ENCODE measurements around the gene KIF11.

Gene KIF11

GRCh38 chr10:92688573-92688926 lies 95.6 kb downstream of the KIF11 start:
- no peak for DNase-seq

GRCh38 chr10:92688927-92689662 lies 96.2 kb downstream of the KIF11 start:
- DNase-seq: peak in 1 of 5 donors; percentile 11

- DNase-seq: peak in 3 of 5 donors; percentile 23 to 45 (median 24)
These were observed 96.8 kb downstream of the KIF11 start, which contains the start of gene HHEX for GRCh38 chr10:92689663-92690210. HHEX (plus strand) TSS chr10:92689955; CDS start chr10:92689987, 32 bp downstream.

- peak in 4 of 5 donors; percentile 32 to 75 (median 42) for DNase-seq
These were observed 97.4 kb downstream of the KIF11 start for GRCh38 chr10:92690211-92690914.

GRCh38 chr10:92690915-92691590 lies 98.1 kb downstream of the KIF11 start:
- DNase-seq: no peak

- peak in 1 of 5 donors; percentile 12 for DNase-seq
These were observed 98.7 kb downstream of the KIF11 start for GRCh38 chr10:92691591-92692079.

- DNase-seq: no peak
These were observed 99.2 kb downstream of the KIF11 start for GRCh38 chr10:92692080-92692671.

GRCh38 chr10:92692697-92693533 lies 100.0 kb downstream of the KIF11 start:
- DNase-seq: no peak

- DNase-seq: no peak
These were observed 100.6 kb downstream of the KIF11 start for GRCh38 chr10:92693534-92693893.

GRCh38 chr10:92695679-92696605 lies 103.0 kb downstream of the KIF11 start:
- no peak for DNase-seq

- DNase-seq: no peak
These were observed 103.9 kb downstream of the KIF11 start for GRCh38 chr10:92696606-92697383.

- DNase-seq: no peak
These were observed 105.0 kb downstream of the KIF11 start for GRCh38 chr10:92697663-92698511.

GRCh38 chr10:92699193-92699517 lies 106.2 kb downstream of the KIF11 start:
- DNase-seq: no peak

- peak in 2 of 5 donors; percentile 9 to 39 for DNase-seq
These were observed 106.8 kb downstream of the KIF11 start for GRCh38 chr10:92699518-92700381.

GRCh38 chr10:92702301-92702916 lies 109.5 kb downstream of the KIF11 start:
- no peak for DNase-seq

All from T-helper 1 cell (primary cell).